ENCODE data around the gene FGF14.

DNA sequence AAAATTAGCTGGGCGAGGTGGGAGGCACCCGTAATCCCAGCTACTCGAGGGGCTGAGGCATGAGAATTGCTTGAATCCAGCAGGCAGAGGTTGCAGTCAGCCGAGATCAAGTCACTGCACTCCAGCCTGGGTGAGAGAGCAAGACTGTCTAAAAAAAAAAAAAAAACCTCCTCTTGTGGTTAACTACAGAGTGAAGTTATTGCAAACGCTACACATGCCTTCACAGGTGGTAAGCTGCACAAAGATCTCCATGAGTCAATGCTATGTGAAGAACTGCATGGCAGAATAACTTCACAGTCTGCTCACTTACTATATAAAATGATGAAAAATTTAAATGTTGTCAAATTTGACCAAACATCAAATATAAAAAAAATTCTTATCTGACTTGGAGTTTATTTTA lies 436.8 kb downstream of the FGF14 start:
- TF ChIP-seq CTCF (IDR thresholded peaks at IDR 0.05) (no peak), EZH2 (IDR thresholded peaks at IDR 0.05; ENCODE audit: borderline replicate concordance, insufficient read depth, low read depth, low read length, poor library complexity, severe bottlenecking) (no peak)

Measured in B cell (primary cell).